ENCODE measurements around the gene TMEM151B. TPM values are rescaled to one million over a fixed set of nuclear protein-coding genes. Genes with fewer than 3 reads are reported as not detected.

TMEM151B gene
- polyA plus RNA-seq, 2 of the 4 experiments (the other 2 are of a cell fraction) = 0.01 TPM; not detected in 1

- Histone ChIP-seq H3K4me2 (no peak overlapping the region), H3K4me3 (no peak overlapping the region), H3K27ac (no peak overlapping the region), H3K9me3 (no peaks in the 10 kb centered on the region), H3K4me1 (peaks cover 7% of the 10 kb centered on the region; the same call in 2 of the 3 replicates)
- no peak for TF ChIP-seq HOXB13 (CRISPR knock-in tag; IDR thresholded peaks at IDR 0.05; ENCODE audit: low read depth)
- ChIA-PET CTCF (interaction anchor here (0.9 to 1.0 kb wide), 3 partner anchors 25 to 166 kb away, joined by 3 to 4 read pairs (median 4); no protein-coding TSS in a partner anchor), POLR2A (interaction anchor here (0.7 kb wide), 1 partner anchor 10 kb away, joined by 3 read pairs; no protein-coding TSS in a partner anchor)
- DNase-seq (ENCODE audit: low read depth in 1 of 2, low spot score in 1 of 2) = no peak
- no peak for FAIRE-seq
- 95% methylated on average over 2 of the region's 2 CpGs for WGBS (ENCODE audit: missing lambda C conversion rate)
- ATAC-seq = no peak
Measured at GRCh38 chr6:44309092-44309491, 38.8 kb downstream of the TMEM151B start.

GRCh38 chr6:44309631-44310030 is 39.4 kb downstream of the TMEM151B start:
- TF ChIP-seq SMC3 (IDR thresholded peaks at IDR 0.05) = no peak
- no peak for TF ChIP-seq HOXB13 (CRISPR knock-in tag; IDR thresholded peaks at IDR 0.05; ENCODE audit: low read depth)
- no peak for TF ChIP-seq KDM5A (IDR thresholded peaks at IDR 0.05)
- TF ChIP-seq HMGXB4 (CRISPR knock-in tag; IDR thresholded peaks at IDR 0.05; ENCODE audit: borderline replicate concordance) = no peak
- TF ChIP-seq KDM1A (IDR thresholded peaks at IDR 0.05; ENCODE audit: low read depth) = no peak
- no peak for TF ChIP-seq ZNF302 (CRISPR knock-in tag; IDR thresholded peaks at IDR 0.05)
- H3K4me1 ChIP-seq = peaks cover 7% of the 10 kb centered on the region; the same call in 2 of the 3 replicates
- no peak overlapping the region for H3K4me2 ChIP-seq
- POLR2A ChIA-PET = no interaction called here
- FAIRE-seq (no peak), ATAC-seq (no peak), DNase-seq (ENCODE audit: low read depth in 1 of 2, low spot score in 1 of 2) (no peak)
- no peak overlapping the region for H3K4me3 ChIP-seq
- H3K27ac ChIP-seq = no peak overlapping the region
- CTCF ChIA-PET = interaction anchor here (0.9 to 1.0 kb wide), 2 partner anchors 42 to 166 kb away, joined by 3 to 4 read pairs; no protein-coding TSS in a partner anchor
- no peaks in the 10 kb centered on the region for H3K9me3 ChIP-seq

GRCh38 chr6:44310241-44310640 is 40.0 kb downstream of the TMEM151B start:
- Histone ChIP-seq H3K9me3 (no peaks in the 10 kb centered on the region), H3K27ac (no peak overlapping the region), H3K4me2 (no peak overlapping the region), H3K4me3 (no peak overlapping the region), H3K4me1 (peaks cover 7% of the 10 kb centered on the region; the same call in 2 of the 3 replicates)
- DNase-seq (ENCODE audit: low read depth in 1 of 2, low spot score in 1 of 2) (no peak), FAIRE-seq (no peak), ATAC-seq (no peak)
- ChIA-PET POLR2A (no interaction called here), CTCF (interaction anchor here (3.8 kb wide), 1 partner anchor 29 kb away, joined by 29 read pairs; no protein-coding TSS in a partner anchor)
- 96% methylated on average over 3 of the region's 3 CpGs for WGBS (ENCODE audit: missing lambda C conversion rate)
- TF ChIP-seq RFX5 (IDR thresholded peaks at IDR 0.05) = no peak
- no peak for TF ChIP-seq FOXS1 (CRISPR knock-in tag; IDR thresholded peaks at IDR 0.05)
- TF ChIP-seq HOXB13 (CRISPR knock-in tag; IDR thresholded peaks at IDR 0.05; ENCODE audit: low read depth) = no peak
- TF ChIP-seq HMGXB4 (CRISPR knock-in tag; IDR thresholded peaks at IDR 0.05; ENCODE audit: borderline replicate concordance) = no peak
- no peak for TF ChIP-seq ELK1 (IDR thresholded peaks at IDR 0.05; ENCODE audit: low read depth, low read length)
- no peak for TF ChIP-seq PBX3 (IDR thresholded peaks at IDR 0.05)
- TF ChIP-seq SMC3 (IDR thresholded peaks at IDR 0.05) = no peak
- TF ChIP-seq FOSL2 (IDR thresholded peaks at IDR 0.05) = no peak
- TF ChIP-seq FOSL2 (CRISPR knock-in tag; IDR thresholded peaks at IDR 0.05) = no peak
- no peak for TF ChIP-seq E2F6 (IDR thresholded peaks at IDR 0.05; ENCODE audit: borderline replicate concordance, low read depth)
- TF ChIP-seq USF2 (IDR thresholded peaks at IDR 0.05) = no peak
- TF ChIP-seq RCOR1 (IDR thresholded peaks at IDR 0.05; ENCODE audit: low read depth, low read length) = no peak
- TF ChIP-seq ZFP36 (IDR thresholded peaks at IDR 0.05; ENCODE audit: borderline replicate concordance, partially characterized antibody) = no peak
- no peak for TF ChIP-seq HOXA7 (CRISPR knock-in tag; IDR thresholded peaks at IDR 0.05)
- no peak for TF ChIP-seq REST (IDR thresholded peaks at IDR 0.05)
- no peak for TF ChIP-seq CBX2 (IDR thresholded peaks at IDR 0.05; ENCODE audit: borderline replicate concordance, low read depth)
- no peak for TF ChIP-seq PHF8 (IDR thresholded peaks at IDR 0.05; ENCODE audit: borderline replicate concordance, low read depth)
